HG03139 (cell line): Measurements from ENCODE around the gene TLE1.
"Not testable (repeated sequence)": the region's sequence is repeated elsewhere in the genome, so short reads cannot be mapped to it uniquely, and the experiment has no call there.

ENCODE experiments used
- ATAC-seq: cut with Tn5 transposase; IDR thresholded peaks from one replicate; pipeline ENCODE4 v1.9.1; 2021; ENCODE audit not compliant: unreplicated experiment

Gene TLE1

GRCh38 chr9:81601639-81602623, 87.4 kb downstream of the TLE1 start:
- ATAC-seq, result no peak

DNA sequence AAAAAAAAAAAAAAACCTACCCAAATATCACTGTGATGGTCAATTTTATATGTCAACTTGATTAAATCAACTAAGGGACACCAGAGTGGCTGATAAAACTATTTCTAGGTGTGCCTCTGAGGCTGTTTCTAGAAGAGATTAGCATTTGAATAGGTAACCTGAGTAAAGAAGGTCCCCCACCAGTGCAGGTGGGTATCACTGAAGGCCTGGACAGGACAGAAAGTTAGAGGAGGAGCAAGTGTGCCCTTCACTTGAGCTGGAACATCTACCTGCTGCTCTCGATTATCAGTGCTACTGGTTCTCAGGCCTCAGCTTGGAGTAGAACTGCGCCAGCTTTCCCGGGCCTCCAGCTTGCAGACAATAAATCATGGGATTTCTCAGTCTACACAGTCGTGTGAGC, 88.7 kb downstream of the TLE1 start:
- no peak for ATAC-seq

DNA sequence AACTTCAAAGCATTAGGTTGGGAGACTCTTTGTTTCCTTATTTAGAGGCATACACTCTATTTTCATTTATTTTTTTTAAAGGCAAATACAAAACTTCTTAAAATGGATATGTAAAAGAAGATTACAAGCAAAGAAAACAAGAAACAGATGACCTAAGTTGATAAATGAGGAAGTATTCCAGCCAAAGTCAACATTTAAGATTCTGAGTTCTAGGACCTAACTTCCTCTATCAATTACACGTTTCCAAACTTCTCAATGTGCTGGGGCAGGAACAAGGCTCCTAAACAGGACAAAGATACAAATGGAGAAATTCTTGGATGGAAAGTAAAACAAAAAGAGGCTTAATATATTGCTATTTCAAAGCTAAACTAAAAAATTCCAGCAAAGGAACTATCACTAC, 89.5 kb downstream of the TLE1 start:
- ATAC-seq, result no peak

GRCh38 chr9:81598811-81599210, 90.5 kb downstream of the TLE1 start:
- ATAC-seq, result no peak

DNA sequence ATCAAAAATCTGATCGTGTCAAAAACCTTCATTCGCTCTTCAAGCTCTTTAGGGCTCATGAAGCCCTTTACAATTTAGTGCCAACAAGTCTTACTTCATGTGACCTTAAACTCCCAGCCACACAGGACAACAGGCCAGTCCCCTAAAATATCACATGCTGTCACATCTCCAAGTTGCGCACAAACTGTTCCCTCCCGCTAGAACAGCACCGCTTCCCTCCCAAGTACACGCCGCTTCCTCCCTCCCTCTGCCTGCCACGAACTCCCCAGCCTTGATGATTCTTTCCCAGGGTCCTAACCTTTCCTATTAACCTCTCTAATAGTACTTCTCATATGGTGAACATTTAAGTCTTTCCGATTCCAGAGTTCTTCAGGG, 91.2 kb downstream of the TLE1 start:
- no peak for ATAC-seq

DNA sequence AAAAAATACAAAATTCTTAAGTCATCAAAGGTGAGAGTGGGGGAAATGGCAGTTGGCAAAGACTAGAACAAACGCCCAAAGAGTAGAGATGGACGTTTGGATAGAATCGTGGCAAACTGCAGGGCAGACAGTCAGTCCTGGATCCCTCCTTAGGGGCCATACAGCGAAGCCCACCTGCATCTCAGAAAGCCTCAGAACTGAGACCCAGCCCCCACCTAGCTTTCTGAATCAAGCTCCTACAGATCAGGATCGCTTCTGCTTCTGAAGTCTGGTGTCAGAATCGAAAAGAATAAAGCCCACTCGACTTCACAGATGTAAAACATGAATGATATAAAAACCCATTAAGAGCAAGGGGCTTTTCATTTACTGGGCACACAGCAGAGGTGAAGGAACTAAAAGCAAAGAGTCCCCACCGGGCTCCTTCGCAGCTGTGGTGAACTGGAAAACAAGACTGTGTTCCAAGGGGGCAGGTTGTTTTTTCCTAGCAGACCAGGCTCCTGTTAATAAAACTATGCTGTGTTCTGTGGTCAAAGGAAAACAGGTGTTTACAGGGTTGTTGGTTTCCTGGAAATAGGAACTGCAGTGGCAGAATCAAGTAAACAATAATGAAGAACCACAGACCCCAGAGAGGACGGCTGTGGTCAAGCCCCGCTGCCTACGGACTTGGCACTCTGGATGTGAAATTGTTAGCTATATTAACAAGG, 91.8 kb downstream of the TLE1 start:
- ATAC-seq, result no peak

- ATAC-seq, result no peak
Observed at GRCh38 chr9:81596679-81597418, 92.5 kb downstream of the TLE1 start.

DNA sequence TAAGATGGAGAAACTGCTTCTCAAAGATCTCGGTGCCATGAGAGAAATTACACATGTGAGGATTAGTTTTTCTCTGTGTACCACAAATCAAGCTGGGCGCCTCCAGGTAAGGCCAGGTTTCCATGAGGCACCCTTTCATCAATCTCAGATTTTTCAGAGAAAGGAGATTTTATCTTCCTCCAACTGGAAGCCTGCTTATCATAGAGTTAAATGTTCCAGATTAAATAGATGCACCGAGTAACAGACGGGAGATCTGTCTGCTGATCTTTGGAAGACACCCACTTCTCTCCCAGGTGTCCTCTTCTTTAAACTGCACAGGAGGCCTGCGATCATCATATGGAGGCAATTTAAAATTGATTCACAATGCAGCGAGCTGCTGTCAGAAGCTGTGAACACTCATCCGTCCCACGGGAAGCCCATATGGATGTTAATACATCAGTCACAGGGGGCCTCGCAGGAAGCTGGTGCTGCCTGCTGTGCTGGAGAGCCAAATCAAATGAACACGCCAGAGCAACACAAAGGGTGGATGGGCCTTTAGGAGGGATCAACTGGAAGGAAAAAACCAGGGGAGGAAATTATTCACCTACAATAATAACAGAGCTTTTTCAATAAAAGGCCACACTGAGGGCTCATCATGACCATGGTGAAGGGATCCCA, 93.3 kb downstream of the TLE1 start:
- no peak for ATAC-seq

- not testable (repeated sequence) for ATAC-seq
Observed at GRCh38 chr9:81595293-81595692, 94.1 kb downstream of the TLE1 start.

DNA sequence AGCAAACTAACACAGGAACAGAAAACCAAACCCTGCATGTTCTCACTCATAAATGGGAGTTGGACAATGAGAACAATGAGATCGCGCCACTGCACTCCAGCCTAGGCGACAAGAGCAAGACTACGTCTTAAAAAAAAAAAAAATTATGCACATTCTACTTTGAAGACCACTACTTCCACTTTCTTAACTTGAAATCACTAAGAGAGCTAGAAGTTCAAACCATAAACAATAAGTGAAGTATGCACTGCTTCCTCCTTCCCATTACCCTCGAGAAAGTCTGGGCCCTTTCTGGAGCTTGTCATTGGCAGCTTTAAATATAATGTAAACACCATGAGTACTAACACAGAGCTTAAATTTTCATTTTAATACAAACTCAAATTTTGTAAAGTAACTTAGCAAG, 94.9 kb downstream of the TLE1 start:
- ATAC-seq, result no peak

- ATAC-seq, result no peak
Observed at GRCh38 chr9:81592887-81593266, 96.5 kb downstream of the TLE1 start.

DNA sequence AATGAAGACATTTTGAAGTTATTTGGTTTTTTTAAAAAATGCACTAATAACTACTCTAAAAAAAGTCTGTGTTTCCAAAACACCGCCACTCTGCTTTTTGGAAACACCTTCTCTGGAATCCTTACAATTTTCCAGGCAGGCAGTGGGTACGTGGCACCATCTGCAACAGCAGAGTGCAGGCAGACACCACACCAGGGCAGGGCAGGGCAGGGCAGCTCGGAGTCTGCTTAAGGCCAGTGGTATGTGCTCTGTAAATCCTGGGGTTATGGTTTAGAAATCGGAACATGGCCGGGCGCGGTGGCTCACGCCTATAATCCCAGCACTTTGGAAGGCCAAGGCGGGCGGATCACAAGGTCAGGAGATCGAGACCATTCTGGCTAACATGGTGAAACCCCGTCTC, 97.6 kb downstream of the TLE1 start:
- no peak for ATAC-seq

DNA sequence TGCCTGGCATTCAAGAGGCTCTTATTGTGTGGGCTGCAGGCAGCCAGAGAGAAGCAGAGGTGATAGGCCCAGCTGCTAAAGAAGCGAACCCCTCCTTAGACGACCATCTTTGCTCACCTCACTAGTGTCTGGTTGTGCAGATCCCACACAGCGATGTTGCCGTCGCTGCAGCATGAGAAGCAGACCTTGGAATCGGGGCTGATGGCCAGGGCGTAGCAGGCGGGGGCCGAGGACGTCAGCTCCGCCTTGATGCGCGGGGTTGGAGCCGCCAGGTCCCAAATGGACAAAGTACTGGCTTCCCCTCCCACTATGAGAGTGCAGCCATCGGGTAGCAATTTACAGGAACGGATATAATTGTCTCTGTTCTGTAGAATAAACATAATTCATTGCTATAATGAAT, 98.7 kb downstream of the TLE1 start:
- no peak for ATAC-seq

DNA sequence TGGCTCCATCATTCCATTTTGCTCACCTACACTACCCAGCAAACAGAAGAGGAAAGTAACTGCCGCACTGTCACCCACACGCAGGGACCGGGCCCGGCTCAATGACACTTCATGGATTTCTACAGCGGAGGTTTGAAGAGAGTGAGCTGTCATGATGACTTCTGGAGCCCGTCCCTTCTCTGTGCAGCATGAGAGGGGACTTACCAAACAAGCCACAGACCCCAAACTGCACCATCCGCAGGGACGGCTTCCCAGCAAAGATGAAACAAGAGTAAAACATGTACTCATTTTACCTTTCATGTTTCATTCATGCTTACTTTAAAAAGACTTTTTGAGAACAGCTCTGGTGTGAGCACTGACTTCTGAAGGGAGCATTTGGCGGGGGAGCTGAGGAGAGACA, 99.5 kb downstream of the TLE1 start:
- ATAC-seq, result no peak

- no peak for ATAC-seq
Observed at GRCh38 chr9:81589392-81589791, 100.0 kb downstream of the TLE1 start.

GRCh38 chr9:81588148-81588871, 101.0 kb downstream of the TLE1 start:
- ATAC-seq, result no peak

DNA sequence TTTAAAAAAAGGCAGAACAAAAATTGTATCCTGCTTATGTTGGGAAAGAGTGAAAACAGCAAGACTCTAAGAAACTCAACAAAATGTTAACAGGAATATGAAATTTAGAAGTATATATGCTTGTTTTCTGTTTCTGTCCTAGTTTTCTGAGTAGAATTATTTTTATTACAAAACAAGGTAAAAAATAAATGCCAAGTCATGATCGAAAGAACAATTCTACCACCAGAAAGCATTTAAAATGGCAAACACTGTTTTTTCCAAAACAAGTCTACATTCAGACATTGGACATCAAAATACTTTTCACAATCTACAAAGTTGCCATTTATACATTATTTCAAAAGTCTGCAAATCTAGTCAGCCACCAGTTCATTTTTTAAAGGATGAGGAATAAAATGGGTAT, 102.6 kb downstream of the TLE1 start:
- no peak for ATAC-seq

DNA sequence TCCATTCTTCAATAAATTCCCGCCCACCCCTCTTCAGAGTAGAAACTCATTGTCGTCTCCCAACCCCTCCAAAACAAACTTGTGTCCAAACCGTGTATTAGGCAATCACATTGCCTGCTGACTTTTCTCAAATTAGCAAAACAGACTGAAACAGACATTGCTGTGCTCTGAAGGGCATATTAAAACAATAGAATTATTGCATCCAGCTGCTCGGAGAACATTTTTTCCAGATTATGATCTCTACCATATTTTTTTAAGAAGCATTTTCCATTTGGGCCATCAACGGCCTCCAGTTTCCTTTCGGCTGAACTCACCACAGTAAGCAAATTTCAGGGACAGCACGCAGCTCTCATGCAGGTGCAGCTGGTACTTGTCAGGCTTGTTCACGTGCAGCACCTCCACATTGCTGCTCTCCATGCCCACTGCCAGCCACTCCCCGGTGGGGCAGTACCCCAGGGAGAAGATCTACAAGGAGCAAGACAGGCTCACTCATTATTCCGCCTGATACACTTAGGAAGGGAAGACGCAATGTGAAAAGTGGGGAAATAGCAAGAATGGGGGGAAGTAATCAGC, 104.1 kb downstream of the TLE1 start:
- ATAC-seq, result no peak

- no peak for ATAC-seq
Observed at GRCh38 chr9:81584099-81584498, 105.2 kb downstream of the TLE1 start.

DNA sequence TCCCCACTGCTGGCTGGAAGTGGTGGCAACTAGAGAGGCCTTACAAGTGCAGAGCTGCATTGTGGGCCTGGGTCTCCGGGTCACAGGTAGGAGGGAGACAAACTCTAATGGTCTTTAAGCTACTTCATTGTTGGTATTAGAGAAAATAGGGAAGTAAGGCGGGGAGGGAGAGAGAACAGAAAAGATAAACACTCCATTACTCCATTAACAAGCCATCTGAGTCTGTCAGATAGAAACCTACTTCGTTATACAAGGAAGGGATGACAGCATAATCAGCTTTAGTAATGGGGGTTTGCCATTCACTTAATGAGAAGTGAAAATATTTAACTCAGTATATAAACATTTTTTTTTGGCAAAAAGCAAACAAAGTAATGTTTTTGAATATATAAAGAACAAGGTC, 107.4 kb downstream of the TLE1 start:
- ATAC-seq, result no peak
